Uterus (tissue), 2 donors: ENCODE data around the gene PHTF2.
"Not testable (repeated sequence)": the region's sequence is repeated elsewhere in the genome, so short reads cannot be mapped to it uniquely, and the experiment has no call there.

Experiments used
- POLR2A ChIP-seq, 2 donors: fragments of 450-650 bp; IDR thresholded peaks; one replicate each; pipeline ENCODE4 v1.6.1; 2016; ENCODE audit warnings: antibody characterized with exemption in 2 of 2, mild to moderate bottlenecking in 1 of 2, moderate library complexity in 1 of 2
- TF ChIP-seq, protein P1 (sequence below), 4 experiments: fragments of 200-600 bp in 2 of 4; fragments of 450-650 bp in 2 of 4; sonication (generic) in 2 of 4; IDR thresholded peaks; one replicate each; pipeline ENCODE4 v1.5.1; 2016 to 2019; ENCODE audit warnings: antibody characterized with exemption in 4 of 4, mild to moderate bottlenecking in 2 of 4, moderate library complexity in 1 of 4

DNA sequence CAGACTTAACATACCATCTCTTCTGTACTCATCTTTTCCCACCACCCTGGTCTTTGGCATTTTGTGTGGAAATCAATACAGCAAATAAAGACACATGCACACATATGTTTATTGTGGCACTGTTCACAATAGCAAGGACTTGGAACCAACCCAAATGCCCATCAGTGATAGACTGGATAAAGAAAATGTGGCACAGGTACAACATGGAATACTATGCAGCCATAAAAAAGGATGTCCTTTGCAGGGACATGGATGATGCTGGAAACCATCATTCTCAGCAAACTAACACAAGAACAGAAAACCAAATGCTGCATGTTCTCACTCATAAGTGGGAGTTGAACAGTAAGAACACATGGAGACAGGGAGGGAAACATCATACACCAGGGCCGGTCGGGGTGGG, 37.9 kb downstream of the PHTF2 start:
- TF ChIP-seq, protein P1, sequence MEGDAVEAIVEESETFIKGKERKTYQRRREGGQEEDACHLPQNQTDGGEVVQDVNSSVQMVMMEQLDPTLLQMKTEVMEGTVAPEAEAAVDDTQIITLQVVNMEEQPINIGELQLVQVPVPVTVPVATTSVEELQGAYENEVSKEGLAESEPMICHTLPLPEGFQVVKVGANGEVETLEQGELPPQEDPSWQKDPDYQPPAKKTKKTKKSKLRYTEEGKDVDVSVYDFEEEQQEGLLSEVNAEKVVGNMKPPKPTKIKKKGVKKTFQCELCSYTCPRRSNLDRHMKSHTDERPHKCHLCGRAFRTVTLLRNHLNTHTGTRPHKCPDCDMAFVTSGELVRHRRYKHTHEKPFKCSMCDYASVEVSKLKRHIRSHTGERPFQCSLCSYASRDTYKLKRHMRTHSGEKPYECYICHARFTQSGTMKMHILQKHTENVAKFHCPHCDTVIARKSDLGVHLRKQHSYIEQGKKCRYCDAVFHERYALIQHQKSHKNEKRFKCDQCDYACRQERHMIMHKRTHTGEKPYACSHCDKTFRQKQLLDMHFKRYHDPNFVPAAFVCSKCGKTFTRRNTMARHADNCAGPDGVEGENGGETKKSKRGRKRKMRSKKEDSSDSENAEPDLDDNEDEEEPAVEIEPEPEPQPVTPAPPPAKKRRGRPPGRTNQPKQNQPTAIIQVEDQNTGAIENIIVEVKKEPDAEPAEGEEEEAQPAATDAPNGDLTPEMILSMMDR (IDR thresholded peaks at IDR 0.05), result not testable (repeated sequence)
- not testable (repeated sequence) for TF ChIP-seq POLR2A (IDR thresholded peaks at IDR 0.05)
